ENCODE measurements around the gene PIEZO2.

The PIEZO2 gene

DNA sequence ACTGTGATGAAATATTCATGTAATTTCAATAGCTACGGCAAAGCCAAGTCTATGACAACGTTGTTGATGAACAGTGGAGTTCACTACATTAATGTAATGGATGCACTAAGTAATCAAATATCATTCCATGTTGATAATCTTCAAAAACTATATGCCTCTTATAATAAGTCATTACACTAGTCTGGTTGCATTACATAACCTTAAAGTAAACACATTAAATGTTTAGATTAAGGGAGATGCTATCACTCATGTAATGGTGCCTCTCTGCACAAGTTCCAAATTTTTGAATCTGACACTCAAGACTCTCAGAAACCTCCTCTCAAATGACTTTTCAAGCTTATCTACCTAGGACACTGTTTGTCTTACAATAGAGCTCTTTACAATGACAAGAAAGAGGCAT, 35.4 kb downstream of the PIEZO2 start:
- no peak for DNase-seq (ENCODE audit: low read depth in 4 of 4, low spot score in 1 of 4)

GRCh38 chr18:11113046-11113548, 36.3 kb downstream of the PIEZO2 start:
- DNase-seq (ENCODE audit: low read depth in 4 of 4, low spot score in 1 of 4), result no peak

GRCh38 chr18:11112286-11112685, 37.1 kb downstream of the PIEZO2 start:
- no peak for DNase-seq (ENCODE audit: low read depth in 4 of 4, low spot score in 1 of 4)

DNA sequence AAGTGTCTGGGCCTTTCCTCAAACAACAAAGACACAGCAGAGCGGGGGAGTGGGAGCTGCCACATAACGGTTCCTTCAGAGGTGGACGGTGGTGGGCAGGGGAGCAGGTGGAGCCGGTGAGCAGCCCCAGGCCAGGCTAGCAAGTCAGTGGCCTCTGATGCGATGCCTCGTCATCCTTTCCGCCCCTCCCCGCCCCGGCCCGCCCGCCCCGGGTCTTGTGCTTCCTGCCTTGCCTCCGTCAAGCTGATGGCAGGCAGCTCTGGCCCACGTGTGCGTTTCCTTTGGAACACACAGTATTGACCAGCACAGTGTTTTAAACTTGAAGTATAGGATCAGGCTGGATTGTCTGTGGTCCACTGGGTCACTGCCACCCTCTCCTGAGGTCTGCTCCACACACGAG, 38.9 kb downstream of the PIEZO2 start:
- DNase-seq (ENCODE audit: low read depth in 4 of 4, low spot score in 1 of 4), result no peak

DNA sequence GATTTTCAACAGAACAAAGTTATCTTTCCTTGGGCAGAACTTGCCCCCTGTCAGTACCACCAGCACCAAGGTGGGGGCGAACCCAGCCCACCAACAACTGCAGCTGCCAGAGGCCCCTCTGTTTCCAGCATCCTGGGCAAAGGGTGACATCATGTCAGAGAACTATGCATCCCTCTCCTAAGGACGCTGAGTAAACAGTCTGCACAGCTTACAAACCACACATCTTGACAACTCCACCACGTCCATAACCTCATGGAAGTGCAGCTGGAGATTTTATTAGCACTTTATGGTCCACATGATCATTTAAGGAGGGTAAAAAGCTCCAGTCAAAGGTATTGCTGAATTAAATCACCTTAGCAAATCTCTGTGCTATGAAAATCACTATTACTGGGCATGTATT, 40.4 kb downstream of the PIEZO2 start:
- DNase-seq (ENCODE audit: low read depth in 4 of 4, low spot score in 1 of 4), result no peak

- no peak for DNase-seq (ENCODE audit: low read depth in 4 of 4, low spot score in 1 of 4)
These were observed 42.5 kb downstream of the PIEZO2 start for GRCh38 chr18:11106894-11107293.

GRCh38 chr18:11105463-11105862, 43.9 kb downstream of the PIEZO2 start:
- DNase-seq (ENCODE audit: low read depth in 4 of 4, low spot score in 1 of 4), result no peak

- no peak for DNase-seq (ENCODE audit: low read depth in 4 of 4, low spot score in 1 of 4)
These were observed 45.1 kb downstream of the PIEZO2 start for GRCh38 chr18:11104307-11104706.

DNA sequence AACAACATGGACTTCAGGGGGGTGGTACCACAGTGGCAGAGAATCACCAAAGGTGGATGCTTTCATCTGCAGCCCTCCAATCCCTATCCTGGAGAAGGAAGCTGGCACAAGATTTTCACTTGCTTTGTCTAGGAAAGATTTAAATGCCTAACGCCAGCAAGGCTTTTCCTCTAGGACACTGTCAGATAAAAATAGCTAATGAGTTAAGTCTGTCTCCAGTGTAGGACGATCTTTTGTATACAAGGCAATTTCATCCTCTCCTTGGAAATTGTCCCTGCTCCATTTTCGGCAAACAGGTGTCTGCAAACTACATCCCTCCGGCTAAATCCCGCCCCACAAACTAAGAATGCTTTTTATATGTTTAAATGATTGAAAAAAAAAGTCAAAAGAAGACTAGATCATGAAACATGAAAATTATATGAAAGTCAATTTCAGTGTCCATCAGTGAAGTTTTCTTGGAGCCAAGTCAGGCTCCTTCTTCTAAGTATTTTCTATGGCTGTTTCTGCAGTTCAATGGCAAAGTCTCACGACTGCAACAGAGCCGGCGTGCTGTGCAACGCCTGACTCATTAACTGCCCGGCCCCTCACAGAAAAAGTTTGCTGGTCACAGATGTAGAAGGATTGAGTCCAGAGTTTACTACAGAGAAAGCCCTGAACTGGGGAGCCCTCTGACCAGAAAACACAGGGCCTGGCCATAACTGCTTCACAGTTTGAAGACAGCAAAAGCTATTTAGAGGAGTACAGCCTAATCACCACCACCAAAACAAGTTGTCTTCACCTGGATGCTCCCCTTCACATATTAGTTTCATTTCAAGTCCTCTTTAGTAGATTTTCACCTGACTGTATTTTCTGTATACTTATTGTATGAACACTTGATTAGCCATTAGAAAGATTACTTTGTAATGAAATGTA, 52.3 kb downstream of the PIEZO2 start:
- DNase-seq (ENCODE audit: low read depth in 4 of 4, low spot score in 1 of 4), result no peak

- DNase-seq (ENCODE audit: low read depth in 4 of 4, low spot score in 1 of 4), result no peak
These were observed 53.0 kb downstream of the PIEZO2 start for GRCh38 chr18:11096411-11096810.

- DNase-seq (ENCODE audit: low read depth in 4 of 4, low spot score in 1 of 4), result no peak
These were observed 53.6 kb downstream of the PIEZO2 start for GRCh38 chr18:11095674-11096293.

GRCh38 chr18:11095211-11095610, 54.2 kb downstream of the PIEZO2 start:
- DNase-seq (ENCODE audit: low read depth in 4 of 4, low spot score in 1 of 4), result no peak

- DNase-seq (ENCODE audit: low read depth in 4 of 4, low spot score in 1 of 4), result no peak
These were observed 57.6 kb downstream of the PIEZO2 start for GRCh38 chr18:11091746-11092145.

DNA sequence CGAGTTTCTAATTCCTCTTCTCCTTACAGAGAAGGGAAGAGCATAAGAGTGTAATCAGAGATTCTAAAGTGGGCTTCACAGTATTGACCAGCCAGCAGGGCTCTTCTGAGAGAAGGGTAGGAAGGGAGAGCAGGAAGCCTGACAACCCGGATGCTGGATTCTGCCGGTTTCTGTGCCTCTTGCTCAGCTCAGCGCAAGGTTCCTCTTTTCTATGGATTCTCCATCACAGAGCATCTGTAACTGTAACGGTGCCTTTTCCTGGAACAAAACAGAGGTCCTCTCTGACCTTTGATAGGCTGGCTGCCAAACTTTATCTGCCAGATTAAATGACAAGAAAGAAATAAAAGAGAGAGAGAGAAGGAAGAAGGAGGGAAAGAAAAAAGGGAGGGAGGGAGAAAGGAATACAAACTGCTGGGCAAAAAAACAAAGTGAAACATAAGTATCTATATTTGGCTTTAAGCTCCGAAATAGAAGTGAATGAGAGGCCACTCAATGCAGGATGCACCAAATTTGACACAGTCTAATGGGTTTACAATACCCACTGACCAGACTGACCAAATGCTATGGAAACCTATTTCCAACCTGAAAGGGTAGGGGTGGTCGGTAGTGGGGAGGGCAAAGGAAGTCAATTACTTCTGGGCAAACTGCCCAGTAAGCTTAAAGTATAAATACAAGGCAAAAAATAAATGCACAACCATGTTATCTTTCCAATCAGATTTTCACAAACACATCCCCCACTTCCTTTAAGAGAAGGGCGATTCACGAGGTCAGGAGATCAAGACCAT, 59.2 kb downstream of the PIEZO2 start:
- DNase-seq (ENCODE audit: low read depth in 4 of 4, low spot score in 1 of 4), result no peak

DNA sequence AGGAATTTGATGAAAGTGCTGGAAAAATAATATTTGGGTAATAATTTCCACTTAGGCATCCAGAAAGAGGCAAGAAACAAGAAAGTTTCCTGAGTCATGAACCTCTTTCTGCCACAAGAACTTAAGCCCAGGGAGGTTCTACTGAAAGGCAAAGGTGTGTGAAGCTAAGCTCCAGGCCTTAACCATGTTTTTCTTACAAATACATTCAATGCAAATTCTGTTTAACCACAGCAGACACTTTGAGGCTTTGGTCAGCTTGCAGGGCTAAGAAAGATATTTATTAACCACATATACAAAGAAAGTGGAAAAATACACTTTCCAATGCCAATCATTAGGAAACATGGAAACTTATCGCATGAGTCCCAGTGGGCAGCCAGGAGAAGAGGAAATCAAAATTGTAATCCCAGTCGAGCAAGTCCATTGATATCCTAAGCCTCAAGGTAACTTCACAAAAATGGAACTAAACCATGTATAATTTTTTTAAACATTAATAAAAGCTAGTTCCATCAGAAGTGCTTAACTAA, 68.3 kb downstream of the PIEZO2 start:
- no peak for DNase-seq (ENCODE audit: low read depth in 4 of 4, low spot score in 1 of 4)

DNA sequence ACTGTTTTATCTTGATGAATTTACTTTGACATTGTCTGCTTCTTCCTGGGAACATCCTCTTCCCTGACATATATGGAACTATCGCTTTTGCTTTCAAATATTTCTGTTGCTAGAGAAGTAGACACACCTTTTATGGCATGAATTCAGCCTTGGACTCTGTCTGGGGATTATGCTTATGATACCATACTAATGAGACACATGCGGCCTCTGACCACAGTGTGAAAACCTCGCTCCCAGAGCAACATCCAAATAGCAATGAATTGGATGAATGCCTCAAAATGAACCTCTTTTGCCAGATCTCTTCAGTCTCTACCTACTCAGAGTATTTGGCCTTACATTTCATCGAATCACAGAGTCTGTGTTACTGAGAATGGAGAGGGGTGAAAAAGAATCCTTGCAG, 70.9 kb downstream of the PIEZO2 start:
- DNase-seq (ENCODE audit: low read depth in 4 of 4, low spot score in 1 of 4), result no peak

DNA sequence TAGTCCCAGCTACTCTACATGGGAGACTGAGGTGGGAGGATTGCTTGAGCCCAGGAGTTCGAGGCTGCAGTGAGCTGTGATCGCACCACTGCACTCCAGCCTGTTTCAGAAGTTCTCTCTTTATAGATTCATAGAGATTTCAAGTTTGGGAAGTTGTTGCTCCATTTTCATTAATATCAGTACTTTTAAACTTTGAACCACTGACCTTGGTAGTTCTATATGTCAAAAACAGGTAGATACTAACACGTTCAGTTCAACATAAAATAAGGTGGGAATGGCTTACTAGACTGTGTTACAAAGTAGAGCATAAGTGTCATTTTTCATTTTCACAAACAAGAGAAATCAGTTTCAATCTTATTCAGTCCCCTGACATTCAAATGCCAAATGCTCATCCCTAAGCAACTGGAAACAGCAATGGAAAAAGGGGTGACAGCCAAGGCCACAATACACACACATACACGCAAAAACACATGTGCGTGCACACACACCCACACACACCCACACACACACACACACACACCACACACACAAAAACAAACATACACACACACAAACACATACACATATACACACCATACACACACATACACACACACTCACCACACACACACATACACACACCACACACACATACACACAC, 71.7 kb downstream of the PIEZO2 start:
- no peak for DNase-seq (ENCODE audit: low read depth in 4 of 4, low spot score in 1 of 4)

DNA sequence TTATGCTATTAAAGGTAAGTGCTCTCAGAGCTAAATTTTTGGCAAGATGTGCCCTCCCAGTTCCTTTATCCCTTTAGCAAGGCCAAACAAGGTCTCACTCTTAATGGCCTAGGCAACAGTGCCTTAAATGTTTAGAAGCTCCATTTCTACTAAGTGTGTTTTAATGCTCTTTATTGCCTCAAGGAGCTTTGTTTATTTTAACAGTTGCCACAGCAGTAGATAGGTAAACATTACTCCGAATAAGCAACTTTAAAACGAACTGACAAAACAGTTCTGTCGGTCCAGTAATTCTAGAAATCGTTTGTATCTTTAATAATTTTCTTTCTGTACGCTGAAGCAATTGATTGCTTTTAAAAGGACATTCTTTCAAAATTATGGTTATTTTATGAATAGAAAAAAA, 74.5 kb downstream of the PIEZO2 start:
- no peak for DNase-seq (ENCODE audit: low read depth in 4 of 4, low spot score in 1 of 4)

GRCh38 chr18:11073971-11074370, 75.4 kb downstream of the PIEZO2 start:
- no peak for DNase-seq (ENCODE audit: low read depth in 4 of 4, low spot score in 1 of 4)

- DNase-seq (ENCODE audit: low read depth in 4 of 4, low spot score in 1 of 4), result no peak
These were observed 76.7 kb downstream of the PIEZO2 start for GRCh38 chr18:11072632-11073031.

DNA sequence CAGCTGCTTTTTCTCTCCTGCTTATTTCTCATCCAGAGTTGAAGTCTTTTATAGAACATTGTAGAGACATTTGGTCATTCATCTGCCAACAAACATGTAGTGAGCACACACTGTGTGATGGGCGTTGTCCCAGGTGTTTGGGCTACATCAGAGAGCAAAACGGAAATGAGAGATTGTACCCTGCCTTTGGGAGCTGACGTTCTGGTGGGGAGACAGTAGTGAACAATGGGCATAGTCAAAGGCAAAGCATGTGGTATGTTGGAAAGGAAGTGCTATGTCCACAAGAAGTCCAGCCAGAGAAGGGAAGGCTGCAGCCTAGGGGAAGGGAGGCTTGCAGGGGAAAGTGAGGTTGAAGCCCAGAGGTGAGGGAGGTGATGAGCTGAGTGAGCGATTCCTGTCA, 78.1 kb downstream of the PIEZO2 start:
- DNase-seq (ENCODE audit: low read depth in 4 of 4, low spot score in 1 of 4), result no peak

Data from stimulated activated CD4-positive, alpha-beta T cell treated with anti-CD3 and anti-CD28 coated beads, Interleukin-1b, Interleukin-23, amount 100 ng/mL, for 24 hours (primary cell).